ENCODE results near the gene TGFBR2. TPM values are rescaled to one million over a fixed set of nuclear protein-coding genes. Genes with fewer than 3 reads are reported as not detected.

The TGFBR2 gene
- total RNA-seq, 4 donors from 2014 or later = 10.1 to 114 (median 48.7) TPM

- H3K9me3 ChIP-seq = no peaks in the 10 kb centered on the region
- TF ChIP-seq POLR2A (IDR thresholded peaks at IDR 0.05) = peak in 2 of 4 donors; percentile 39 to 73
- TF ChIP-seq CTCF (IDR thresholded peaks at IDR 0.05) = no peak
- H3K36me3 ChIP-seq = no peaks in the 10 kb centered on the region
- H3K4me3 ChIP-seq = peak overlapping the region; percentile 78 to 98 (median 91)
- peak overlapping the region; percentile 88 to 98 (median 97) for H3K27ac ChIP-seq
- intact Hi-C loops (cut with DNase I) = no loop called here
- H3K4me1 ChIP-seq = peaks cover 7 to 50% (median 12%) of the 10 kb centered on the region in 3 donors
- peaks cover 0 to 15% (median 0%) of the 10 kb centered on the region in 4 donors for H3K27me3 ChIP-seq
- peak; percentile 38 for DNase-seq
- WGBS, 2 donors = 9 to 17% methylated on average over 5 to 6 of the region's 45 CpGs
Observed at GRCh38 chr3:30607032-30607833, 832 bp downstream of the TGFBR2 start.

GRCh38 chr3:30608598-30608947, 2.2 kb downstream of the TGFBR2 start:
- H3K4me3 ChIP-seq = peak overlapping the region; percentile 78 to 98 (median 91)
- H3K4me1 ChIP-seq = peaks cover 10 to 64% (median 16%) of the 10 kb centered on the region in 3 donors
- peak overlapping the region; percentile 84 to 98 (median 92) for H3K27ac ChIP-seq
- intact Hi-C loops (cut with DNase I) = no loop called here
- TF ChIP-seq CTCF (IDR thresholded peaks at IDR 0.05) = no peak
- TF ChIP-seq POLR2A (IDR thresholded peaks at IDR 0.05) = no peak
- H3K27me3 ChIP-seq = peaks cover 0 to 14% (median 0%) of the 10 kb centered on the region in 4 donors
- no peak for DNase-seq
- no peaks in the 10 kb centered on the region for H3K9me3 ChIP-seq
- H3K36me3 ChIP-seq = no peaks in the 10 kb centered on the region
- 68 to 69% methylated on average over 2 of the region's 2 CpGs for WGBS, 2 donors

GRCh38 chr3:30609930-30610701, 3.7 kb downstream of the TGFBR2 start:
- Histone ChIP-seq H3K4me1 (peaks cover 15 to 77% (median 21%) of the 10 kb centered on the region in 3 donors), H3K4me3 (peak overlapping the region in 3 of 4 donors; percentile 14 to 98 (median 91))

GRCh38 chr3:30610702-30611368, 4.4 kb downstream of the TGFBR2 start:
- H3K36me3 ChIP-seq = no peaks in the 10 kb centered on the region
- no peaks in the 10 kb centered on the region for H3K27me3 ChIP-seq
- H3K27ac ChIP-seq = peak overlapping the region; percentile 0 to 98 (median 86)
- no peak for TF ChIP-seq CTCF (IDR thresholded peaks at IDR 0.05)
- TF ChIP-seq POLR2A (IDR thresholded peaks at IDR 0.05) = no peak
- 39 to 64% methylated on average over 3 of the region's 3 CpGs for WGBS, 2 donors
- intact Hi-C loops (cut with DNase I) = no loop called here
- H3K9me3 ChIP-seq = no peaks in the 10 kb centered on the region
- H3K4me1 ChIP-seq = peaks cover 15 to 77% (median 19%) of the 10 kb centered on the region in 3 donors
- peak overlapping the region in 3 of 4 donors; percentile 14 to 98 (median 91) for H3K4me3 ChIP-seq
- DNase-seq = no peak

More at GRCh38 chr3:30609930-30610701, 3.7 kb downstream of the TGFBR2 start:
- 63 to 76% methylated on average over 4 of the region's 4 CpGs for WGBS, 2 donors
- DNase-seq = no peak
- intact Hi-C loops (cut with DNase I) = no loop called here
- Histone ChIP-seq H3K9me3 (no peaks in the 10 kb centered on the region), H3K27ac (peak overlapping the region; percentile 14 to 98 (median 86)), H3K36me3 (no peaks in the 10 kb centered on the region), H3K27me3 (no peaks in the 10 kb centered on the region)
- no peak for TF ChIP-seq POLR2A (IDR thresholded peaks at IDR 0.05)
- no peak for TF ChIP-seq CTCF (IDR thresholded peaks at IDR 0.05)

Measured in esophagus squamous epithelium (tissue), 5 donors.